DMS114 treated with DMSO at 0.1 percent for 48 hours (cell line): Measurements from ENCODE around the gene COMT.

Experiments
- DNase-seq: peaks from one replicate; lab custom pipeline; 2025; ENCODE audit not compliant: unreplicated experiment; lab: John Stamatoyannopoulos, UW

Gene COMT

DNA sequence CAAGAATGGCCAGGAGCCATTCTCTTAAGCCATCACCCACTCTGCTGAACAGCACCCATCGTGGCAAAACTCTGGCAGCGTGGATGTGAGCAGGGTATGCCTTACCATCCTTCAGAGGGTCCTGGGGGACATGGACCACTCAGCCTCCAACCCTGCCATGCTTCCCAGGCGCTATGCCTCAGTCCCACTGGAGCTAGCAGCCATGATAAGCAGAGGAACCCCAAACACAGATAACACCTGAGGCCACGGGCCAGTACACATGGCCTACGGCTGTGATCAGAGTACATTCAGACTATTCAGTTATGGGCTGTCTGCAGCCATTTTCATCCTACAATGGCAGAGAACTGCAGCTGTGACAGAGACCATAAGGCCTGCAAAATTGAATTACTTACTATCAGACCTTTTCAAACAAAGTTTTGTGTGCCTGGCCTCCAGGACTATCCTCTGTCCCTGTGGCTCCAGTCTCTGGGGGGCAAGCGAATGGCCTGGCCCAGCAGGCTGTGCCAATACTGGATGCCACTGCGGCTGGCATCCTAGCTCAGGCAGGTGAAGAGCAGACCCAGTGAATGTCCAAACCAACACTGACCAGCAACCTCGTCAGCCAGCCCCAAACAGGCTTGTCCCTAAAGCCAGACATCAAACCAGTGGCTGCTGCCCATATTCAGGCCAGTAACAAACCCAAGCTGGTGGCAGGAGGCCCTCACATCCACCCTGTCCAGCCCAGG lies 68.2 kb downstream of the COMT start:
- DNase-seq = no peak

DNA sequence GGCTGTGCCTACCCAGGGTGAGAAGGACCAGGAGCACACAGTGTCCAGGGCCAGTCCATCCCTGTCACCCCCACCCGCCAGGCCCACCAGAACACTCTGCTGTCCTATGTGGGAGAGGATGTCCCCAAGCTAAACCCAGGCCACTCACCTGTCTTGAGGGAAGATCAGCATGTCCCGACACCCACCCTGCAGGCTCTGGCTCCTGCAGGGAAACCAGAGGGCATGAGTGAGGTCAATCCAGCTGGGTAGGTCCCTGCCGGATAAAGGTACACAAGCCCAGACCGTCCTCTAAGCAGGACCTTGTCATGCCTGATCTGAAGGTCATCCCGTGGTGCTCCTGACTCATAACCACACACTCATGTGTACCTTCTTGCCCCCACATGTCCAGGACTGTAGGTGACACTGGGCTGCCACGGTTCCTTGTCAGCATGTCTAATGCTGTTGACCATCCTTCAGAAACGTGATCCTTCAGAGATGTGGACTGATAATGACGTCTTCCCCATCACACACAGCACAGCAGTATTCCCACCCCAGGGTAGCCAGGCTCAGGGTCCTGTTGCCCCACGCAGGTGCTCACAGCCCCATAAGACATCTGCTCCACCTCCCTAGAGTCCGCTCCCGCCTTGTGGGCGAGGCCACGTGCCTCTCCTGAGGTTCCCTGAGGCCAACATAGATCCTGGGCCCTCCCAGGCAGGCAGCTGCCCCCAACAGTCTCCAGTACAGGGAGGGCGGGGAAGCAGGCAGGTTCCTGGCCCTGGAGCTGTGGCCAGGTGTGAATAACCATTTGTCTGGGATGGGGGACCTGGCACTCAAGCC lies 68.9 kb downstream of the COMT start:
- no peak for DNase-seq

- no peak for DNase-seq
Measured at GRCh38 chr22:20011123-20011992, 69.8 kb downstream of the COMT start.

DNA sequence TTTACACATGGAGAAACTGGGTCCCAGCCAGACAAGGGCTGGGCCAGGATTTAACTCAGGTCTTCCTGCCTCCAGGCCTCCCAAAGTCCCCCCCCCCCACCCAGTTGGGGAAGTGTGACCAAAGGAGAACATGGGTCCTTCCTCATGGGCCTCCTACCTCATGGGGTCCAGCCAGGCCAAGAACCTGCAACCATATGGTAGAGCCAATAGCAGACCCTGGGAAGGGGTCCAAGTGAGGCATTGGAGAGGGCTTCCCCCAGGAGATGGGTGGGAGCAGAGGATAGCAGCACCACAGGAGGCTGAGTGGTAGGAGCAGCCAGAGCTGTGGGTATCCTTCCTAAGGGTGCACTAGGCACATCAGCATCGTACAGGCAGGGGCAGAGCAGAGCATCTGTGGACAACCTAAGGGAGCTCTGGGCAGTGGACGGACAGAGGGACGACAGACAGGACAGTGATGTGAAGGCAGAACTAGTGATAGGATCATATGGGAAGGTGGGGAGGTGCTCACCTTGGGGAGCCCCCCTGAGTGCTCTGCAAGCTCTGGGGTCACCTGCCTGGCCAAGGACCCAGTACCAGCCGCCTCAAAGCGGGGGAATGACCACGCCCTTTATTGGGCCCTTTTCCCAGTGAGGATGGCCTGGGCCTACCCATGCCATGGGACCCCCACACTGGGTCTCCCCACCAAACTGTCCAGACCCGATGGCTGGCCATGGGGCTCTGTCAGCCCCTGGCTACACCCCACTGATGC lies 70.6 kb downstream of the COMT start:
- DNase-seq = no peak

GRCh38 chr22:20012741-20013331 lies 71.3 kb downstream of the COMT start:
- DNase-seq = no peak

DNA sequence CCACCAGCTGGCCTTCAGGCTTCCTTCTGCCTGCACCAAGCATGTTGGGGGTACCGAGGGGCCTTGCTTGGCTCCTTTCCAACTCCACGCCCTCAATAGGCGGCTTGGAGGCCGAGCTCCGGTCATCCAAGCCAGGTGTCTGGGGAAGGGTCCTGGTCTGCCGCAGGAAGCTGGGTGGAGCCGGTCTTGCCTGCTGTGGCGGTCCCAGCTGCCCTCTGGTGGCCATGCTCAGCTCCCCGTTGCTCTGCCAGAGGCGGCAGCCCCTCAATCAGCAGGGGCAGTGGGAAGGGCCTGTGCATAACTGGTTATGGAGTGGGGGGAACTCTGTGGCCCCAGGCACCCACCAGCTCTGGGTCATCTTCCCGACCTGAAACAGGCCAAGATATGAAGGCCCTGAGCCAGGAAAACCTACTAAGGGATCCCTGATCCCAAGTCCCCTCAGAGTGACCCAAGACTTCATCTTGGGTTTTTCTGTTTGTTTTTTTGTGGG lies 71.9 kb downstream of the COMT start:
- DNase-seq = peak; percentile 28

- no peak for DNase-seq
Measured at GRCh38 chr22:20014526-20015186, 73.1 kb downstream of the COMT start.

- no peak for DNase-seq
Measured at GRCh38 chr22:20015187-20015625, 73.6 kb downstream of the COMT start.

- no peak for DNase-seq
Measured at GRCh38 chr22:20015971-20016733, 74.6 kb downstream of the COMT start.

- DNase-seq = peak; percentile 78
Measured at GRCh38 chr22:20016734-20017621, 75.4 kb downstream of the COMT start, which contains the start of gene ARVCF. Gene ARVCF (minus strand): TSS chr22:20016823. CDS start chr22:19990794, 26,029 bp downstream.

GRCh38 chr22:20017622-20017958 lies 76.0 kb downstream of the COMT start:
- DNase-seq = no peak

DNA sequence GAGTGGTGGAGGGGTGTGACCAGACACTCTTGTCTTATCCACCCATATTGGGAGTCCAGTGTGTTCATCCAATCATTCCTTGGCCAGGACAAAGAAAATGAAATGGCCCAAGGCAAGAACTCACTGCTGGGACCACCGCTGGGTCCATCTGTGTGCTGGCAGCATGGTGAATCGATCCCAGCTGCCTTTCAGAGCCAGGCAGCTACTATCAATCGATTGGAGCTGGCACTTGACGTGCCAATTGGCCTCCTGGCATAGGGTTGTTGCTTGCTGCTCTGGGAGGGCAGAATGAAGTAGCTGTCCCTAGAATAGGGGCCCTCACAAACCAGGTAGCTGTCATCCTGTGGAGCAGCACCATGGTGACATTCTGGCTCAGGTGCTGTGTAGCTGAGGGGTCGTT lies 76.4 kb downstream of the COMT start:
- DNase-seq = no peak
